HG03571 (cell line): Measurements from ENCODE around the gene SLC15A3.

Experiments
- ATAC-seq: cut with Tn5 transposase; IDR thresholded peaks from one replicate; pipeline ENCODE4 v1.9.1; 2021; ENCODE audit not compliant: unreplicated experiment

SLC15A3 gene

DNA sequence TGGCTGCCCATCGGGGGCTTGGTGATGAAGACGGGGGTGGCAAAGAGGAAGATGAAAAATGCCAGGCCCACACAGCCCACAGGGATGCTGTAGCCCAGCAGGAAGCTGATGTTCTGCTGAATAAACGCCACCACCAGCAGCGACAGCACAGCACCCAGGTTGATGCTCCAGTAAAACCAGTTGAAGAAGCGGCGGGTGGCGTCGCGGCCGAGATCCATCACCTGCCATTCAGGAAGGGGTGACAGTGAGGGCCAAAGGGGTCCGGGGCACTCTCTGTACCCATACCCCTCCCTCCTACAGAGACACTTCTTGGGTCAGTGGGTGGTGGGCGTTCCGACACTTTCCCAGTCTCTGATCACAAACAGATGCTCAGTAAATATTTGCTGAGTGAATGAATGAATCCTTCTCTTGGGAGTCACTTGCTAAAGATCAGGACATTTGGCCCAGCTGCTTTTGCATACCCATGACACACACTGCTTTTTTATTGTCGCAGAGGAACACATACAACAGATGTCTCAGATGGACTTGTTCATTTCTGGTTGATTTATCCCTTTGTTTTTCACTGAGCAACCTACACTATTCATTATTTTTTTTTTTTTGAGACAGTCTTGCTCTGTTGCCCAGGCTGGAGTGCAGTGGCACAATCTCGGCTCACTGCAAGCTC is 5.2 kb downstream of the SLC15A3 start:
- ATAC-seq: no peak

DNA sequence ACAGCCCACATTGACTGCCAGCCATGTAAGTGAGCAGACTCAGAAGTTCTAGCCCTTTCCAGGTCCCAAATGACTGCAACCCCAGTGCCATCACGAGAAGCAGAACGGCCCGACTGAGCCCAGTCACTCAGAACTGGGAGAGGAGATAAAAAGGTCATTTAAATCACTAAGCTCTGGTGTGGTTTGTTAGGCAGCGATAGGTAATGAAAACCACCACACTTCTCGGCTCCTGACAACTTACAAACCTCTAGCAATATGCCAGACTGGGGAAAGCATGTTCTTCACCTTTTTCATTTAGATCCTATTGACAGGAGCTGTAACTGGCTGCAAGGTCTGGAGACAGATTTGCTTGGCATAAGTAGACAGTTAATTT is 6.7 kb downstream of the SLC15A3 start:
- ATAC-seq: no peak

DNA sequence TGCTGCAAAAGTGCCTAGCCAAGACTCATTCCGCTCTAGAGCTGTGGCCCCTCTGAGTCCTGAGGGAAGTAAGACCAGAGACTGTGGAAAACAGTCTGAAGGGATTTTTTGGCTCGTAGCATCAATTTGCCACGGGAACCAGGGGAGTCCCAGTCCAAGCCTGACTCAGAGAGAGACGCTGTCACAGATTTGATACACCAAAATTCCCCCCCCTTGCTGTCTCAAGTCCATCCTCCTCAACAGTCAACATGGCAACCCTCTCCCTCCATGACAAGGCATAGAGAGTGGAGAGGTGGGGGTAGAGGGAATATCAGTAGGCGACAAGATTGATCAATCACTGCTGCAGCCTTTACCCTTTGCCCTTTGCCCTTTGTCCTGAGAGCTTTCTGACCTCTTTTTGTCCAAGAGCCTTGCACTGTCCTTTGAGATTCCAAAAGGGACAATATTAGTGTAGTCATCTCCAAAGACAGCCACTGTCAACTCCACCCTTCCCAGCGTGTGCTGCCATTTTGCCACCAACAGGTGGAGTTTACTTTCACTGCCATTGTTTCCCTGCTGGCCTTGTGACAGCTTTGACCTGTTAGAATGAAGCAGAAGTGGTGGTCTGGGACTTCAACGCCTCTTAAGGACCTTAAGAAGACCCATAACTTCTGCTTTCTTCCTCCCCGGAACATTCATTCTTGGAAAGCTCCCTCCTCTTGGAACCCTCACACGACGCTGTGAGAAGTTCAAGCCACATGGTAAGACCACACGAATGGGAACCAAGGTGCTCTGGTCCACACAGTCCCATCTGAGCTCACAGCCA is 7.3 kb downstream of the SLC15A3 start:
- ATAC-seq: no peak

DNA sequence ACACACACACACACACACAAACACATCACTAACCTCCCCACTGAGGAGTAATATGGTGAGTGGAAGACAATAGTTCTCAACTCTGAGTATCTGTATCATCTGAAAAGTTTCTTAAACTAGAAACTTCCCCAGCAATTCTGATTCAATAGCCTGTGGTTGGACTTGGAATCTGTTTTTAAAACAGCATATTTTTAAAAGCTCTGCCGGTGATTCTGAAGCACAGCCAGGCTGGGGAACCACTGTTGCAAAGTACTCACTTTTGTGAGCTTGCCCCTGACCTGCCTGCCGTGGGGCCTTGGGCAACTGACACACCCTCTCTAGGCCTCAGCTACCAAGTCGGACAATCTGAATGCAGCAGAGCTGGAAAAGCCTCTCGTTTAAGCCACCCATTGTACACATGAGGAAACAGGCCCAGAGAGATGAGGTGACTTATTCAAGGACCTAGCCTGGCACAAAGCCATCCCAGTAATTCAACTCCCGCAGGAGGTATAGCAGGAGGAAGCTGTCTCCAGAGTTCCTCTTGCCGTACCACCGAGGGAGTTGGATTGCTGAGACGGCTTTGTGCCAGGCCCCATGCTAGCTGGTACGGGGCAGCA is 8.9 kb downstream of the SLC15A3 start:
- no peak for ATAC-seq

DNA sequence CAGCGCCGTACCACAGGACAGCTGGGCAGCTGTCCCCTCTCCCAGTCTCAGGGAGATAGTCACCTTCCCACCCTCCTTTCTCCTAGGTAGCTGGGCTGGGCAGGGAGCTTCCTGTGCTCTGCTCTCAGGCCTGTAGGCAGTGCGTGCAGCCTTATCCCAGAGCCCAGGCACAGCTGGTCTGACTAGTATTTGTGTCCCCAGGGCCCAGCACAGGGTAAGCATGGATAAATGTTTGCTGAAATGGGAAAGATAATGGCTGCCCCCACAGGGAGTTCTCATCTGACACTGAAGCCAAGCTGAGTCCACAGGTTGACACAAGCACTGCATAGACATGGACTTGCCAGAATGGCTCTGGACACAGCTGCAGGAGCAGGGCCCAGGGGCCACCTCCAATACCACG is 9.8 kb downstream of the SLC15A3 start:
- ATAC-seq: no peak

DNA sequence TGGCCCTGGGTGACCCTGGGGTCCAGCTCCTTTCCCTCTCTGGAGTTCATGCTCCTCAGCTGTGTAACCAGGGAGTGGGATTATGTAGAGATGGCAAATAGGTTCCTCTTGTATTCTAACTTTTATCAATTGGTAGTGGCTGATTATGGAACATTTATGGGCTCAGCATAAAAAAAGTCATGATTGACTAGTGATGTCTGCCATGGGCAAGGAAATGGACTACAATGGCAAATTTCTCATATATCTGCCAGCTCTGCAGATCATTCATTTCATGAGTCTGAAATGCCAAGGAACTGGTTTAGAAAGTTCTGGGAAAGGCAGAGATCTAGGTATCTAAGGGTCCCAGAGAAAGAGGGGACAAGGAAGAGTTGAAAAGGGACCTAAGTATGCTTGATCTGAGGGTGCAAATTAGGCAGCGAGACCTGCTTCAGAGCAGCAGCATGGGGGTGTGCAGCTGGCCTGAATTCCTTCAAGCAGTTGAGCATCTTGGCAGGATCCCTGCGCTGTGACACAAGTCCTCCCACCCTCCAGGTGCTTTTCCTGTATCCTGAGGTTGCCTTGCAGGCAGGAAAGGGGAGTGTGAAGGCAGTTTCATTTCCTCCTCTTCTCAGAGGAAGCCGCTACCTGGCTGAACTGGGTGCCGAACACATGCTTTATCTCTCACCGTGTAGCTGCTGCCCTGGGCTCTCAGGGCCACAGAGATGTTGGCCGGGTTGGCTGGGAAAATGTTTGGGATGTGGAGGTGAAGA is 10.4 kb downstream of the SLC15A3 start:
- ATAC-seq: no peak

DNA sequence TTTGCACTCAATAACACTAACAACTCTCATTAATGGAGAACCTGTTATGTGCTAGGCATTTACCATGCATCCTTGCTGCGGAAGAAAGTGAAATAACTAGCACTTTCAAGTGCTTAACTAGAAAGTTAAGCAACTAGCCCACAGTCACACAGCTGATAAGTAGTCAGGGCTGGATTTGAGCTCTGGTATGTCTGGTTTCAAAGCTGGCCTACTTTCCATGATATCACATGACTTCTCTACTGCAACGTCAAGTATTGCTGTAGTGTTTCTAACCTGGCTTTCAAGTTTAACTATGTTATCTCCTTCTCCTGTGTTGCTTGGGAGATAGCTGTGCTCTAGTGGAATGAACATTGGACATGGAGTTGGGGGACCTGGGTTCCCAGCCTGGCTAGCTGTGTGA is 12.1 kb downstream of the SLC15A3 start:
- no peak for ATAC-seq

DNA sequence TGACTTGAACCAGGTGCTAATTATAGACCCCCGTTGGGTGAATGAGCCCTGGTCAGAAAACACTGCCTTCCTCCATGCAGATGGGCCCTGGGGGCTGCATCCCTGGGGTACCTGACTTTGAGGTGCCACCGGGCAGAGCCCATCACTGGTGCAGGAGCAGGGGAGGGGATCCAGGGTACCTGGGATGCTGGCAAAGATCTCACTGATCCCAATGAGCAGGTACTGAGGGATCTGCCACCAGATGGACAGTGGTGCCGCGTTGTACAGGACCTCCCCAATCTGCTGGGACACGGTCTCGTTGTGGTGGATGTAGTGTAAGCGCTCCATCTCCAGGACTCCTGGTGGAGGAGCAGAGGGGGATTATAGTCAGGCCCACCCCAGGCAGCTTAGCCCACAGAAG is 12.7 kb downstream of the SLC15A3 start:
- ATAC-seq: no peak

DNA sequence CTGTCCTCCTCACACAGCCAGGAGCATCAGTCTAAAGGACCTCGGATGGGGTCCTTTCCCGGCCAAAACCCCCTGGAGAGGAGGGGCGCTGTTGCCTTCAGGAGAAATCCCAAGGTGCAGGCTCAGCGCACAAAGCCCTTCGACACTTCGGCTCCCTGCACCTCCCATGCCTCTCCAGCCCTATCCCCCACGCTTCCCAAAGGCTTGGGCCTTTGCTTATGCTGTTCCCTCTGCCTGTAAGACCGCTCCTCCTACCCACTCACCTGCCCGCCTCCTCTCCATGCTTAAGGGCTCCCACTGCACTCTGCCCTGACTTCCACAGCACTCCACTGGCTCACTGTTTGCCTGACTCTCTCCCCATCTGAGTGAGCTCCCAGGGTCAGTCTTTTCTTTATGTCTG is 13.5 kb downstream of the SLC15A3 start:
- no peak for ATAC-seq

DNA sequence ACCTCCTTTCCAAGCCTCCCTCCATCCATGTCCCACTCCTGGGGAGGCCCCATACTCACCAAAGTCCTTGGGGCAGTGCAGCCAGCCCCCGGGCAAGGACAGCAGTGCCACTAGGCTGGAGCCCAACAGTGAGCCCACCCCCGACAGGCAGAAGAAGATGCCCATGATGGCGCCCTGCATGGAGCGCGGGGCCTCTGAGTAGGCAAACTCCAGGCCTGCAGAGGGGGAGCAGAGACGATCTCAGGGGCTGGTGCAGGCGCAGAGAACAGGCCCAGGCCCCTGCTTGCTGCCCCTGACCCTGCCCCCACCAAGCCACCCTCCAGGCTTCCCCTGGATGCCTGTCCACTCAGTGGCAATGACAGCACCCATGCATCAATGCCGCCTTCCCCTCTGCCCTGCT is 14.2 kb downstream of the SLC15A3 start:
- no peak for ATAC-seq

DNA sequence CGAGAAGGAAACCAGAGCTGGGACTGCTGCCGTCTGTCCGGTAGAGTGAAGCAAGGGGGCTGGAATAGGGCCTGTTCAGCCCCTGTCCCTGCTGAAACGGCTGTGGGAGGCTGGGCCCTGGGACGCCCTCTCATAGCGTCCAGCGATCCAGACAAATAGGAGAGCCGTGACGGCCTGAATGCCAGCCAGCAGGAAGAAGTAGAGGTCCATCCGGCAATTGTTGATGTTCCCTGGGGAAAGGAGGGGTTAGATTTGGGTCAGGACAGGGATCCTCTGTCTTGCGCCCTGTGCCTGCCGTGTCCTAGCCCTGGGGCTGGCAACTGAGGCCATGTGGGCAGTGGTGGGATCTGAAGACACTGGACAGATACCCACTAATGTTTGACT is 14.8 kb downstream of the SLC15A3 start:
- no peak for ATAC-seq

DNA sequence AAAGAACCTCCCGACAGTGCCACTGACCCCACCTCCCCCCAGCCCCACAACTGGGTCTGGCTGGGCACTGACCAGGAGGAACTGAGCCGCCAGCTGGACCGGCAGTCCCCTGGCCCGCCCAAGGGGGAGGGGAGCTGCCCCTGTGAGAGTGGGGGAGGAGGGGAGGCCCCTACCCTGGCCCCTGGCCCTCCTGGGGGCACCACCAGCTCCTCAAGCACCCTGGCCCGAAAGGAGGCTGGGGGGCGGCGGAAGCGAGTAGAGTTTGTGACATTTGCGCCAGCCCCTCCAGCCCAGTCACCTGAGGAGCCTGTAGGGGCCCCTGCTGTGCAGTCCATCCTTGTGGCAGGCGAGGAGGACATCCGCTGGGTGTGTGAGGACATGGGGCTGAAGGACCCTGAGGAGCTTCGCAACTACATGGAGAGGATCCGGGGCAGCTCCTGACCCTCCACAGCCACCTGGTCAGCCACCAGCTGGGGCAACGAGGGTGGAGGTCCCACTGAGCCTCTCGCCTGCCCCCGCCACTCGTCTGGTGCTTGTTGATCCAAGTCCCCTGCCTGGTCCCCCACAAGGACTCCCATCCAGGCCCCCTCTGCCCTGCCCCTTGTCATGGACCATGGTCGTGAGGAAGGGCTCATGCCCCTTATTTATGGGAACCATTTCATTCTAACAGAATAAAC is 15.4 kb downstream of the SLC15A3 start:
- ATAC-seq: no peak

DNA sequence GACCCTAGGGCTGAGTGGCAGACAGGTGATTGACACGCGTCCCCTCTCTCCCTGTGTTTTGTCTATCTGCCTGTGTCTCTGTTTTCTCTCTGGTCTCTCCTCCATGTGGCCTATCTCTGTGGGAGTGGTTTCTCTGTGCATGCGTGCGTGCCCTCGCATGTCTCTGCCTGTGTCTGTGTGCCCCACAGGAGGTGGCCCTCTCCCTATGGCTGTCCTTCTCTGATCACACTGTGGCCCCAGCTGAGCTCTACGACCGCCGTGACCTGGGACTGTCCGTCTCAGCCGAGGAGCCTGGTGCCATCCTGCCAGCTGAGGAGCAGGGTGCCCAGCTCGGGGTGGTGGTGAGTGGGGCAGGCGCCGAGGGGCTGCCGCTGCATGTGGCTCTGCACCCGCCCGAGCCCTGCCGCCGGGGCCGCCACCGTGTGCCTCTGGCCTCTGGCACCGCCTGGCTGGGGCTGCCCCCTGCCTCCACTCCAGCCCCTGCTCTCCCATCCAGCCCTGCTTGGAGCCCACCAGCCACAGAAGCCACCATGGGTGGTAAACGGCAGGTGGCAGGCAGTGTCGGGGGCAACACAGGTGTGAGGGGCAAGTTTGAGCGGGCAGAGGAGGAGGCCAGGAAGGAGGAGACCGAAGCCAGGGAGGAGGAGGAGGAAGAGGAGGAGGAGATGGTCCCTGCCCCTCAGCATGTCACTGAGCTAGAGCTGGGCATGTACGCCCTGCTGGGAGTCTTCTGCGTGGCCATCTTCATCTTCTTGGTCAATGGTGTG is 16.1 kb downstream of the SLC15A3 start:
- ATAC-seq: no peak

DNA sequence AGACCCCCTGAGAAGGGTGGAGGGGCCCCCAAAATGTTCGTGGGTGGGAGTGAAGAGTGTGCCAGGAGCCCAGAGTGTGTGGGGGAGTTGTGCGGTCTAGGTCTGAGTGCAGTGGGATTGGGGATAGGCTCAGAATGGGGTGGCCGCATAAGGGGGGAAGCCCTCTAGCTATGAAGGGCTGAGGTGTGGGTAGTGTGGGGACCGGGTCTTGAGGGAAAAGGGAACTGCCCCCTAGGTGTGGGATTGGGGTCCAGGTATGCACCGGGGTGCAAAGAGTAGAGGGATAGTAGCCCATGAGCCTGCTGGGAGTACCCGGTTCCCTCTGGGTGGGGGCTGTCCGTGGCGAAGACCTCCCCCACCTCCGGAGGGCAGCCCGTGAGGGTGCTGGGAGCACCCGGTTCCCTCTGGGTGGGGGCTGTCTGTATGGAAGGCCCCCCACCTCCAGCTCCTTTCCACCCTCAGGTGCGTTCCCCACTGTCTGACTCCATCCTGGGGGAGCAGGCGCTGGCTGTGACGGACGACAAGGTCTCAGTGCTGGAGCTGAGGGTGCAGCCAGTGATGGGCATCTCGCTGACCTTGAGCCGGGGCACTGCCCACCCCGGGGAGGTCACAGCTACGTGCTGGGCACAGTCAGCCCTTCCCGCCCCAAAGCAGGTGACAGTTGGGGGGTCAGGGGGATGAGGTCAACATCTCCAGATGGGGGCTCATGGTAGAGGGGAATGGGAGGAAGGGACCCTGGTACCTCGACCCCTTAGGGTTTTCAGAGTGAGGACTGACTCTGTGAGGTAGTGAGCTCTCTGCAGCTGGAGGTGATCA is 17.0 kb downstream of the SLC15A3 start:
- ATAC-seq: no peak

DNA sequence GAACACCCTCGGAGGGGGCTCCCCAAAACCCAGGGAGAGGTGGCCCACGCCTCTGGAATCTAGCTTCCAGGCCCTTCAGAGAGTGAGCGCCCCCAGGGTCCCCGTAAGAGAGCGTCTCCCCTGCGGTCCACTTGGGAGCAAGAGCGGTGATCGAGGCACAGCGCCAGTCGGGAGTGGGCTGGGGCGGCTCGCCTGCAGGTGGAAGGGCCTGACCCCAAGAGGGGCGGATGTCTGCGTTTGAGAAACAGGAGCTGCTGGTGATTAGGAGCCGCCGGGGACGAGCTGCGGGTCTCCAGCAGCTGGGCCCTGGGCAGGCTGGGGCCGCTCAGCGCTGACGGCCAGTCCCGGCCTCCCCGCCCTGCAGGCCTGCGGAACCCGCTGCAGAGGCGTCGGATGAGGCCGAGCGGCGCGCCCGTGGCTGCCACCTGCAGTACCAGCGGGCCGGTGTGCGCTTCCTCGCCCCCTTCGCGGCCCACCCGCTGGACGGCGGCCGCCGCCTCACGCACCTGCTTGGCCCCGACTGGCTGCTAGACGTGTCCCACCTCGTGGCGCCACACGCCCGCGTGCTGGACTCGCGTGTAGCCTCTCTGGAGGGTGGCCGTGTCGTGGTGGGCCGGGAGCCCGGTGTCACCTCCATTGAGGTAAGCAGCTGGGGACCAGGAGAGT is 17.7 kb downstream of the SLC15A3 start:
- no peak for ATAC-seq

DNA sequence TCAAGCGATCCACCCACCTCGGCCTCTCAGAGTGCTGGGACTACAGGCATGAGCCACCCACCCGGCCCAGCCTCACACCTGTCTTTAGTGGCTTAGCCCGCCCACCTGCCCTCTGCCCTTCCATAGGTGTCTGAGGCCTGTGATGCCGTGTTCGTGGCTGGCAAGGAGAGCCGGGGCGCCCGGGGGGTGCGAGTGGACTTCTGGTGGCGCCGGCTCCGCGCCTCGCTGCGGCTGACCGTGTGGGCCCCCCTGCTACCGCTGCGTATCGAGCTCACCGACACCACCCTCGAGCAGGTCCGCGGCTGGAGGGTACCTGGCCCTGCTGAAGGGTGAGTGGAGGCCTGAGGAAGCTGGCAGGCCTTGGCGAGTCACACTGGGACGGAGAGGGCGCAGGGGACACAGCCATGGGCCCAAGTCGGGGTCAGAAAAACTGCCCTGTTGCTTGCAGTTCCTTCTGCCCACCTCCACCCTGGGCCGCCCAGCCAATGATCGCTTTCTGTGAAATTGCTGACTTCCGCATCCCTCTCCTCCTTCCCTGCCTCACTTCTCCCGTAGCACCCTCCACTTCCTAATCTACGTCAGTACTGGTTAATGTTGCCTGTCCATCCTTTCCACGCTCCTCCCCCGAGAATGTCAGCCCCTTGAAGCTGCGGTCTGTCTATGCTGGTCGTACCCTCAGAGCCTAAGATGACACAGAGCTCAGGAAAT is 18.4 kb downstream of the SLC15A3 start:
- ATAC-seq: no peak

DNA sequence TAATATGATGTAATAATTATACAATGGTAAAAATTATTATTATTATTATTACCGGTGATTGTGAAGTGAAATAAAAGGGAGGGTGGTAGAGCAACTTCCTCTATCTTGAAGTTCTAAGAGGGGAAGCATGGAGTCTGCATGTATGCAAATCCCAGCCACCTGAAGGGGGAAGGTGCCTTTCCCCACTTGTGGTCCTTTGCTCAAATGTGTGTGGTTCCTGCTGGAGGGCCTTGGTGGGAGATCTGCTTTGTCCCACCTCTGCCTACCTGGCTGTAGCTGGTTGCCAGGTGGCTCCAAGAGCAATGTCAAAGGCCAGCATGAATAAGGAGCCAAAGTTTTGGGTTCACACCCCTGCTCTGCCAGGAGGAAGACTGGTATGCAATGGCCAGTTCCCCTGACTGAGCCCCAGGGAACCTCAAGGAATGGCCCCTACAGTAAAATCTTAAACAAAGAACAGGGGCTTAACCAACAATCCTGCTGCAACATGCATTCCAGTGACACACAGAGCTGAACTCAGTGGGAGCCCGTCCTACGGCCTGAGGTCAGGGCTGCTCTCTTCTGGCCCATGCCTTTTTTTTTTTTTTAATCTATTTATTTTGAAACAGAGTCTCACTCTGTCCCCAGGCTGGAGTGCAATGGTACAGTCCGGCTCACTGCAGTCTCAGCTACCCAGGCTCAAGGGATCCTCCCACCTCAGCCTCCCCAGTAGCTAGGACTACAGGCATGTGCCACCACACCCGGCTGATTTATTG is 19.2 kb downstream of the SLC15A3 start:
- no peak for ATAC-seq

DNA sequence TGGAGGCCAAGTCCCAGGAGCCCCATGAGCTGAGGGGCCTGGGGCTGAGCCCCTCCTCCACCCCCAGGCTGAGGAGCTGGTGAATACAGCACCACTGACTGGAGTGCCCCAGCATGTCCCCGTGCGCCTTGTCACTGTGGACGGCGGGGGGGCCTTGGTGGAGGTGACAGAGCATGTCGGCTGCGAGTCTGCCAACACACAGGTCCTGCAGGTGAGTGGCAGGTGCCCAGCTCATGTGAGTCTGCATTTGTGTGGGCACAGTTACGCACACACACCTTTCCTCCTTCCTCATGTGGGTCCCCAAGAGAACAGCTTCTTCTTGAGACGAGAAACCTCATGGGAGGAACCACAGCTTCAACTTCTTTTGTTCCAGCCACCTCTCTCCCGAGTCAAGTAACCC is 20.1 kb downstream of the SLC15A3 start:
- ATAC-seq: no peak
